K562 (cell line): Measurements from ENCODE around the gene CFAP92. TPM values are rescaled to one million over a fixed set of nuclear protein-coding genes. Genes with fewer than 3 reads are reported as not detected.

ENCODE experiments used
- BCOR ChIP-seq: fragments of 450-650 bp; IDR thresholded peaks from 2 replicates; pipeline ENCODE4 v1.6.1; 2016
- CCNT2 ChIP-seq: IDR thresholded peaks from 2 replicates; pipeline ENCODE4 v1.6.1; 2011; ENCODE audit warnings: borderline replicate concordance, low read depth, mild to moderate bottlenecking, moderate library complexity, mixed read lengths, low read length; ENCODE audit not compliant: insufficient read length; ENCODE audit errors: extremely low read depth
- CREB1 ChIP-seq, 2 experiments: sonication (generic) in 1 of 2; formaldehyde crosslinking in 1 of 2; IDR thresholded peaks; 2 replicates each; pipeline versions ENCODE4 v1.6.1 to v1.8.0; 2012 to 2022; ENCODE audit warnings: inconsistent platforms in 1 of 2, mild to moderate bottlenecking in 1 of 2, missing genetic modification reagents in 1 of 2, moderate library complexity in 1 of 2
- ETS2 ChIP-seq: IDR thresholded peaks from 2 replicates; pipeline ENCODE4 v1.6.1; 2016; ENCODE audit warnings: borderline replicate concordance, missing genetic modification characterization, mild to moderate bottlenecking, moderate library complexity, missing compliant biosample characterization; ENCODE audit not compliant: poor library complexity, severe bottlenecking
- HCFC1 ChIP-seq: IDR thresholded peaks from 2 replicates; pipeline ENCODE4 v1.6.1; 2012; ENCODE audit warnings: low read depth, low read length, improper control_type of control experiment
- IFI16 ChIP-seq: fragments of 250-450 bp; sonication (Bioruptor Pico); IDR thresholded peaks from 2 replicates; pipeline ENCODE4 v2.1.2; 2022; ENCODE audit warnings: mild to moderate bottlenecking, inconsistent platforms
- MTA2 ChIP-seq: fragments of 450-650 bp; IDR thresholded peaks from 2 replicates; pipeline ENCODE4 v1.6.1; 2016; ENCODE audit warnings: low read depth
- NFIX ChIP-seq: fragments of 250-450 bp; sonication (Bioruptor Pico); IDR thresholded peaks from 2 replicates; pipeline ENCODE4 v1.4.0; 2020; ENCODE audit warnings: low read depth, mild to moderate bottlenecking, moderate library complexity
- NFRKB ChIP-seq: fragments of 450-650 bp; IDR thresholded peaks from 2 replicates; pipeline ENCODE4 v1.6.1; 2016; ENCODE audit warnings: low read depth
- PTBP1 ChIP-seq: fragments of 200-400 bp; formaldehyde crosslinking; IDR thresholded peaks from 2 replicates; pipeline ENCODE4 v1.6.1; 2017; ENCODE audit warnings: low read depth, low read length
- RFX5 ChIP-seq: IDR thresholded peaks from 2 replicates; pipeline ENCODE4 v1.6.1; 2011; ENCODE audit warnings: low read depth, mild to moderate bottlenecking, improper control_type of control experiment, low read length
- SAFB ChIP-seq: fragments of 200-400 bp; formaldehyde crosslinking; IDR thresholded peaks from 2 replicates; pipeline ENCODE4 v1.6.1; 2017; ENCODE audit warnings: low read depth, low read length, borderline replicate concordance
- SNRNP70 ChIP-seq: fragments of 200-400 bp; formaldehyde crosslinking; optimal IDR thresholded peaks from 2 replicates; pipeline ENCODE3; 2017; ENCODE audit warnings: low read depth, low read length
- TAF15 ChIP-seq: fragments of 200-400 bp; formaldehyde crosslinking; IDR thresholded peaks from 2 replicates; pipeline ENCODE4 v1.6.1; 2017; ENCODE audit warnings: mild to moderate bottlenecking, low read depth, low read length, moderate library complexity
- ZNF124 ChIP-seq: sonication (generic); formaldehyde crosslinking; IDR thresholded peaks from 2 replicates; pipeline ENCODE4 v1.8.1; 2022; ENCODE audit warnings: missing genetic modification reagents
- ZNF24 ChIP-seq: fragments of 450-650 bp; IDR thresholded peaks from 2 replicates; pipeline ENCODE4 v1.6.1; 2016
- ZNF316 ChIP-seq: fragments of 450-650 bp; IDR thresholded peaks from 2 replicates; pipeline ENCODE4 v1.6.1; 2016
- polyA plus RNA-seq, 8 experiments: library from polyadenylated mRNA; depleted of rRNA in 4 of 8; stranded (reverse) in 5 of 8; unstranded in 3 of 8; fragments of >200 nt; fragmentation: Nextera tagmentation in 2 of 8; fragmentation: Illumina TruSeq in 1 of 8; extraction: Ambion mirVana in 2 of 8; extraction: Trizol in 1 of 8; gene quantifications; 2 replicates each; pipeline versions ENCODE4 v1.2.1 to v1.2.3, GENCODE V29; 2011 to 2014; ENCODE audit warnings: inconsistent platforms in 1 of 8, missing spikeins in 1 of 8
- total RNA-seq, 7 experiments: library from RNA; depleted of rRNA in 6 of 7; stranded (reverse); fragments of >200 nt in 6 of 7; fragmentation: Illumina TruSeq in 2 of 7; extraction: Trizol in 2 of 7; gene quantifications; 2 replicates each; pipeline versions ENCODE4 v1.2.1 to v1.2.3, GENCODE V29; 2011 to 2021; ENCODE audit warnings: low replicate concordance in 1 of 7
- TF ChIP-seq, protein P1 (sequence below): sonication (generic); formaldehyde crosslinking; IDR thresholded peaks from 2 replicates; pipeline ENCODE4 v1.8.1; 2023; ENCODE audit warnings: missing genetic modification reagents, mild to moderate bottlenecking, borderline replicate concordance
- TF ChIP-seq, protein P2 (sequence below): fragments of 200-400 bp; formaldehyde crosslinking; IDR thresholded peaks from 2 replicates; pipeline ENCODE4 v1.6.1; 2017; ENCODE audit warnings: mild to moderate bottlenecking, low read depth, low read length, moderate library complexity

CFAP92 gene
- total and polyA plus RNA-seq, 9 of the 15 experiments (the other 6 are each of a cell fraction or from before 2014, with no cell fraction given) = 0.06 to 0.62 (median 0.36) TPM

DNA sequence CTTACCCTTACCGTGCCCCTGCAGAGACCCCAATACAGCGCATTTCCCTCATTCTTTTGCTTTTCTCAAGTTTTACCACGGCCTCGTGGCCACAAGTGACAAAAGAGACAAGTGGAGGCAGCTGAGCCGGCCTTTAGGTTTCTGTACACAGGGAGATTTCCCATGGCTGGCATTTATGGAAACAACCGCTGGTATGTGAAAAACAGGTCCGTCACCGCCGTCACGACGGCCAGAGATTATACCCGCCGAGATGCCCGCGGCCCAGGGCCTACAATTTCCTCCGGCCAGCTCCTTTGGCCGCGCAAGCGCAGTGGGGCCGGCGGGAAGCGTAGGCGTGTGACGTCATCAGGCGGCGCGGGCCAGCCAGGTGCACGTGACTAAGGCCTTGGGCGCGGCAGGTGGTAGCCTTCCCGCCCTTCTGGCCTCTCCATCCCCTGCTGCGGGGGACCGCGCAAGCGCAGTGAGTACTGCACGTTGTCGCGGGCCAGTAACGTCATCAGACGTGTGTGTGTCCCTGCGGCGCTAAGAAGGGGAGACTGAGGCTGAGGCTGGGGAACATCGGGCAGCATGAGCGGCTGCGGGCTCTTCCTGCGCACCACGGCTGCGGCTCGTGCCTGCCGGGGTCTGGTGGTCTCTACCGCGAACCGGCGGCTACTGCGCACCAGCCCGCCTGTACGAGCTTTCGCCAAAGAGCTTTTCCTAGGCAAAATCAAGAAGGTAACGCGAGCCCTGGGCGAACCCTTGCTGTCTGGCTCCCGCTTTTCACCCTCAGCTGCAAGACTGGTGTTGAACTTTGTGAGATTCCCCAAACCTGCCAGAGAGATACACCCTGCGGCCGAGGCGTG, 114.5 kb downstream of the CFAP92 start, which contains the start of gene ACAD9 (continued):
- TF ChIP-seq CCNT2 (peak; percentile 63), ETS2 (tag) (no peak), ZNF124 (peak; percentile 85), TAF15 (no peak), IFI16 (CRISPR knock-in tag) (no peak), RFX5 (peak; percentile 72; the same call in 1 of the 2 replicates), CREB1 (IDR thresholded peaks at IDR 0.05) (peak; percentile 98), CREB1 (CRISPR knock-in tag; IDR thresholded peaks at IDR 0.05) (peak; percentile 100), NFIX (CRISPR knock-in tag) (no peak), BCOR (peak; percentile 87), SAFB (no peak), SNRNP70 (no peak), NFRKB (0 out of 2 replicates have a peak, but pooled peaks have one; percentile 28), ZNF24 (no peak), ZNF316 (no peak), PTBP1 (no peak), MTA2 (no peak), HCFC1 (peak; percentile 77)
- TF ChIP-seq, protein P1, sequence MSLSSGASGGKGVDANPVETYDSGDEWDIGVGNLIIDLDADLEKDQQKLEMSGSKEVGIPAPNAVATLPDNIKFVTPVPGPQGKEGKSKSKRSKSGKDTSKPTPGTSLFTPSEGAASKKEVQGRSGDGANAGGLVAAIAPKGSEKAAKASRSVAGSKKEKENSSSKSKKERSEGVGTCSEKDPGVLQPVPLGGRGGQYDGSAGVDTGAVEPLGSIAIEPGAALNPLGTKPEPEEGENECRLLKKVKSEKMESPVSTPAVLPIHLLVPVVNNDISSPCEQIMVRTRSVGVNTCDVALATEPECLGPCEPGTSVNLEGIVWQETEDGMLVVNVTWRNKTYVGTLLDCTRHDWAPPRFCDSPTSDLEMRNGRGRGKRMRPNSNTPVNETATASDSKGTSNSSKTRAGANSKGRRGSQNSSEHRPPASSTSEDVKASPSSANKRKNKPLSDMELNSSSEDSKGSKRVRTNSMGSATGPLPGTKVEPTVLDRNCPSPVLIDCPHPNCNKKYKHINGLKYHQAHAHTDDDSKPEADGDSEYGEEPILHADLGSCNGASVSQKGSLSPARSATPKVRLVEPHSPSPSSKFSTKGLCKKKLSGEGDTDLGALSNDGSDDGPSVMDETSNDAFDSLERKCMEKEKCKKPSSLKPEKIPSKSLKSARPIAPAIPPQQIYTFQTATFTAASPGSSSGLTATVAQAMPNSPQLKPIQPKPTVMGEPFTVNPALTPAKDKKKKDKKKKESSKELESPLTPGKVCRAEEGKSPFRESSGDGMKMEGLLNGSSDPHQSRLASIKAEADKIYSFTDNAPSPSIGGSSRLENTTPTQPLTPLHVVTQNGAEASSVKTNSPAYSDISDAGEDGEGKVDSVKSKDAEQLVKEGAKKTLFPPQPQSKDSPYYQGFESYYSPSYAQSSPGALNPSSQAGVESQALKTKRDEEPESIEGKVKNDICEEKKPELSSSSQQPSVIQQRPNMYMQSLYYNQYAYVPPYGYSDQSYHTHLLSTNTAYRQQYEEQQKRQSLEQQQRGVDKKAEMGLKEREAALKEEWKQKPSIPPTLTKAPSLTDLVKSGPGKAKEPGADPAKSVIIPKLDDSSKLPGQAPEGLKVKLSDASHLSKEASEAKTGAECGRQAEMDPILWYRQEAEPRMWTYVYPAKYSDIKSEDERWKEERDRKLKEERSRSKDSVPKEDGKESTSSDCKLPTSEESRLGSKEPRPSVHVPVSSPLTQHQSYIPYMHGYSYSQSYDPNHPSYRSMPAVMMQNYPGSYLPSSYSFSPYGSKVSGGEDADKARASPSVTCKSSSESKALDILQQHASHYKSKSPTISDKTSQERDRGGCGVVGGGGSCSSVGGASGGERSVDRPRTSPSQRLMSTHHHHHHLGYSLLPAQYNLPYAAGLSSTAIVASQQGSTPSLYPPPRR = no peak
- TF ChIP-seq, protein P2, sequence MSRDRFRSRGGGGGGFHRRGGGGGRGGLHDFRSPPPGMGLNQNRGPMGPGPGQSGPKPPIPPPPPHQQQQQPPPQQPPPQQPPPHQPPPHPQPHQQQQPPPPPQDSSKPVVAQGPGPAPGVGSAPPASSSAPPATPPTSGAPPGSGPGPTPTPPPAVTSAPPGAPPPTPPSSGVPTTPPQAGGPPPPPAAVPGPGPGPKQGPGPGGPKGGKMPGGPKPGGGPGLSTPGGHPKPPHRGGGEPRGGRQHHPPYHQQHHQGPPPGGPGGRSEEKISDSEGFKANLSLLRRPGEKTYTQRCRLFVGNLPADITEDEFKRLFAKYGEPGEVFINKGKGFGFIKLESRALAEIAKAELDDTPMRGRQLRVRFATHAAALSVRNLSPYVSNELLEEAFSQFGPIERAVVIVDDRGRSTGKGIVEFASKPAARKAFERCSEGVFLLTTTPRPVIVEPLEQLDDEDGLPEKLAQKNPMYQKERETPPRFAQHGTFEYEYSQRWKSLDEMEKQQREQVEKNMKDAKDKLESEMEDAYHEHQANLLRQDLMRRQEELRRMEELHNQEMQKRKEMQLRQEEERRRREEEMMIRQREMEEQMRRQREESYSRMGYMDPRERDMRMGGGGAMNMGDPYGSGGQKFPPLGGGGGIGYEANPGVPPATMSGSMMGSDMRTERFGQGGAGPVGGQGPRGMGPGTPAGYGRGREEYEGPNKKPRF = no peak
